Fibroblast of the aortic adventitia (primary cell): ENCODE measurements around the gene SEMA4C. TPM values are rescaled to one million over a fixed set of nuclear protein-coding genes. Genes with fewer than 3 reads are reported as not detected.
A peak's percentile ranks its signal among the peaks of the same experiment; 100 is the strongest.

Experiments
- DNase-seq: peaks from one replicate; pipeline ENCODE4 v3.0.0-alpha.2; 2010; ENCODE audit warnings: low read depth
- H3K4me3 ChIP-seq: 2 replicates; pipeline ENCODE4 v1.5.1; 2011; ENCODE audit warnings: low read depth, mild to moderate bottlenecking, control low read depth, low read length, moderate library complexity
- total RNA-seq: library from RNA; depleted of rRNA; stranded (reverse); fragments of >200 nt; gene quantifications from 2 replicates; pipeline ENCODE4 v1.2.3, GENCODE V29; 2012; ENCODE audit warnings: low replicate concordance
- TF ChIP-seq, protein P1 (sequence below): IDR thresholded peaks from 2 replicates; pipeline ENCODE4 v1.5.1; 2011; ENCODE audit warnings: mild to moderate bottlenecking, low read length, control low read depth, inconsistent platforms; ENCODE audit not compliant: insufficient read depth

Gene SEMA4C
- total RNA-seq, 1 donor: 15.4 TPM

DNA sequence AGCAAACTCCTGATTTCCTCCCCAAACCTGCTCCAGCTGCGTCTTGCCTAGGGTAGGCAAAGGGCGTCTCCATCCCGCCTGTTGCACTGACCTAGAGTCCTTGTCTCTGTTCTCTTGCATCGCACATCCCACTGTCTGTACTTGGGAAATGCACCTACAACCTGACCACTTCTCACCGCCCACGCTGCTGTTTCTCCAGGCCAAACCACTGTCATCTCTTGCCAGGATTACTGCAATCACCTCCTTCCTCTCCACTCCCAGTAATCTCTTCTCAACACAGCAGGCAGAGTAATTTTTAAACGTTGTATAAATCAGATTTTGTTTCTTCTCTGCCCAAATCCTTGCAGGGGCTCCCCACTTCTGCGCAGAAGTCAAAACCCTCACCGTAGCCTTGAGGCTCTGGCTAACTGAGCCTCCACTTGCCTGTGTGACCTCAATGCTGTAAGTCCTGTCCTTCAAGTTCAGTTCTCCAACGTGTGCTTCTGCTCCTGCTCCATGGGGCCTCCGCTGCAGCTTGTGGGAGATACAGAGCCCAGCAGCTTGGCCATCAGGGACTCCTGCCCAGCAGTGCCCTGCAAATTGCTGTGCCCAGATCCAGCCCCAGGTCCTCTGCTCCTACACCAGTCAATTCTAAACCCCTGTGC lies 27.7 kb upstream of the SEMA4C start:
- DNase-seq: peak; percentile 22
- TF ChIP-seq, protein P1, sequence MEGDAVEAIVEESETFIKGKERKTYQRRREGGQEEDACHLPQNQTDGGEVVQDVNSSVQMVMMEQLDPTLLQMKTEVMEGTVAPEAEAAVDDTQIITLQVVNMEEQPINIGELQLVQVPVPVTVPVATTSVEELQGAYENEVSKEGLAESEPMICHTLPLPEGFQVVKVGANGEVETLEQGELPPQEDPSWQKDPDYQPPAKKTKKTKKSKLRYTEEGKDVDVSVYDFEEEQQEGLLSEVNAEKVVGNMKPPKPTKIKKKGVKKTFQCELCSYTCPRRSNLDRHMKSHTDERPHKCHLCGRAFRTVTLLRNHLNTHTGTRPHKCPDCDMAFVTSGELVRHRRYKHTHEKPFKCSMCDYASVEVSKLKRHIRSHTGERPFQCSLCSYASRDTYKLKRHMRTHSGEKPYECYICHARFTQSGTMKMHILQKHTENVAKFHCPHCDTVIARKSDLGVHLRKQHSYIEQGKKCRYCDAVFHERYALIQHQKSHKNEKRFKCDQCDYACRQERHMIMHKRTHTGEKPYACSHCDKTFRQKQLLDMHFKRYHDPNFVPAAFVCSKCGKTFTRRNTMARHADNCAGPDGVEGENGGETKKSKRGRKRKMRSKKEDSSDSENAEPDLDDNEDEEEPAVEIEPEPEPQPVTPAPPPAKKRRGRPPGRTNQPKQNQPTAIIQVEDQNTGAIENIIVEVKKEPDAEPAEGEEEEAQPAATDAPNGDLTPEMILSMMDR: no peak
- no peak overlapping the region for H3K4me3 ChIP-seq

DNA sequence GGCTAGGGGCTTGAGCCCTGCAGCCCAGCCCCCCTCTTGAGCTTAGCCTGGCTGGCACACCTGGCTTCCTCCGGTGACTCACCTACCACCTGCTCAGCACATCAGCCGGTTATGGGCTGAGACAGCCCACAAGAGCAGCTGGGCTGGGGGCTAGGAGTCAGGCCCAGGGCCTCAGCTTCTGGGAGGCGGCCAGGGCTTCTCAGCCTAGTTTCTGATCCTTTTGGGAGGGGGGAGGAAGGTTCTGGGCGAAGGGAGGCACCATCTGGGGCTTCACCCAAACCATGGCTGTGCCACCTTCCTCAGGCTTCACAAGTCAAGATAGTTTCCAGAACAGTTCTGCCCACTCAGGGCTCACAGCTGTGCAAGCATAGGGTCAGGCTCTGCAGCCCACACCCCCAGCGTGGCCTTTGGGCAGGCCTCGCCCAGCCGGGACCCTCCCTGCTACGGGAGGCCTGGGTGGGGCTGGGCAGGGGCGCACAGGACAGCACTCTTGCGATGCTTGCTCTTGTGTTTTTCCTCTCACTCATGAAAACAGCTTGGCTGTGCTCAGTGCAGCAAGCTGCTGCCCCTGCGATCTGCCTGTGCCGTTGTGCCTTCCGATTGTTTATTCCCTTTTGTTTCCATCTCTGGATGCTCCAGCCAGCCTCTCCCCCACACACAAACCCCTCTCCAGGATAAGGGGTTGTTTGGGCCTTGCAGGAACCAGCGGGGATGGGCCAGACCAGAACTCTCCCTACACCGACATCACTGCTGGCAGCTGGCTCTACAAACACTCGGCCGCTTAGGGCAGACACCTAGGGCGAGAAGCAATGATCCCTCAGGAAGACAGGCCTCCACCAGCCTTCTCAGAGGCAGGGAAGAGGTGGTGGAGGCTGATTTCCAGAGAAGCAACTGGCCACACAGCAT lies 26.1 kb upstream of the SEMA4C start:
- H3K4me3 ChIP-seq: no peak overlapping the region
- DNase-seq: no peak
- TF ChIP-seq, protein P1: no peak

DNA sequence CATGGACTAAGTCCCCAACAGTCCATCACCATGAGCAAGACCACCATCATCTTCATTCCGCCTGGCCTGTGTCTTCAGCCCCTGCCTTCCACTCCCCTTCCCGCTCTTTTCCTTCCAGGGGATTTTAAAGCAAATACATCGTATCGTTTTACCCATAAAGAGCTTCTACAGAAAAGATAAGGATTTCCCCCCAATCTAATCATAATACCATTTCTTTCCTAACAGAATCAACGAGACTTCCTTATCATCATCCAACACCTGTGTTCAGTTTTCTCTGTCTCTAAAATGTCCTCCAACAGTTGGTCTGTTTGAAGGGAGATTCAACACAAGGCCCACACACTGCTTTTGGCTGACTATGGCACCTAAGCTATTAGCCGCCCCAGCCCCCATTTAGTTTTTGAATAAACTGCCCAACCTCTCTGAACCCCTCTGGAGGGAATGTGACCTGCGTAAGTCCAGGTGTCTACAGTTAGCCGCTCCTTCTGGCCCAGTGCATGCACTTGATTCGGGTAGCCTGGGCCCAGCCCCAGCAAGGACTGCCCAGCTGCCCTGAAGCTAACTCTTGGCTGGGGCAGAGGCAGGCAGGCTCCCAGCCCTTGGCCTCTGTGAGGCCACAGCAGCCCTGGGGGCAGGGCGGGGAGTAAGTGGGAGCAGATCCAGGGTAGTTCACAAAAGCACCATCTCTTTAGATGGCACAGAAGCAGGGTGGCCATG lies 25.3 kb upstream of the SEMA4C start:
- TF ChIP-seq, protein P1: no peak
- no peak for DNase-seq
- H3K4me3 ChIP-seq: no peak overlapping the region

DNA sequence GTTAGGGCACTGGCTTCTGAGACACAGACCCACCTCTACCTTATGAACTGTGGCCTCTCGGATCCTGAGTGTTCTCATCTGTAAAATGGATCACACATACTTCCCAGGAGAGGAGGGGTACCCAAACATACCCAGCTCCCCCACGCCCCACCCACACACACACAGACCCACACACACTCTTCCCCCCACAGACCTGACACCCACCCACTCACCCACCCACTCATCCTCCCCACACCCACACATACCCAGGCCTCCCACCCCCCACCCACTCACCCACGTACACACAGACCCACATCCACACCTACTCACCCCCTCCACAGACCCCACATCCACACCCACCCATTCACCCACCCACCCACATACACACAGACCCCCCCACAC lies 24.3 kb upstream of the SEMA4C start:
- TF ChIP-seq, protein P1: no peak
- no peak overlapping the region for H3K4me3 ChIP-seq
- no peak for DNase-seq

DNA sequence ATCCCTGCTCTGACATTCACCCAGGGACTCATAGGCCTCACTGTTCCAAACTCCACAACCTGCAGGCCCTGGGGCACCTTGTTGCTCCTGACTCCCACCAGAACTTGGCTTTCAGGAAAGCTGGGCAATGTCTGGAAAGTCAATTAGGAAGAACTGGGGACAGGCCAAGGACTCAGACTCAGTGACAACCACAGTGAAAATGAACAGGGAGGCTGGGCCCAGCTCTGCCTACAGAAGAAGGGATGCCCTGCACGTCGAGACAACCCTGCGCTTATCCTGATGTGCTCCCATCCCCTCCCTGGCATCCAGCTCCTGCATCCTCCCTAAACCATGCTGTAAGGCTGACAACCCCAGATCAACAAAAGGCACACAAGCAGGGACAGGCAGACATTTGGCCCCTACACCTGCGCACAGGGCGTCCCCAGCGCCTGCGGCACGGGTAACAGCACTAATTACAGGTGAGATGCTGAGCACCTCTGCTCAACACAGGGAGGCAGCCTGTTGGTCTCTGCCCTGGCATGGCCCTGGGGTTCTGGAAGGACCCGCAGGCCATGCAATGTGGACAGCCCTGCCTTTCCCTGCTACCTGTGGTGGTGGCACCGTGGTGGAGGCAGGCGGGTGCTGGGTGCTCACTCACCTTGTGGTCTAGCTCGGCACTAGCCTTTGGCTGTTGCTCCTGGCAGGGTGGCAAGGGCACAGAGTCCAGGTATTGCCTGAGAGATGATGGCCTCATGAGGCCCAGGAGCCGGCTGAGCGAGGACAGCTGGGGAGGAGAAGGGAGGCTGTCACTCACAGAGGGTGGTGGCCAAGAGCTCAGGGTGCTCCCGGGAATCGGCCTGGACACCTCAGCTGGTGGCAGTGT lies 23.6 kb upstream of the SEMA4C start:
- TF ChIP-seq, protein P1: no peak
- DNase-seq: no peak
- H3K4me3 ChIP-seq: no peak overlapping the region
